GM19328 (cell line): ENCODE results near the gene SH3RF3.

Experiments
- ATAC-seq: cut with Tn5 transposase; IDR thresholded peaks from one replicate; pipeline ENCODE4 v1.9.1; 2021; ENCODE audit warnings: mild to moderate bottlenecking, moderate library complexity; ENCODE audit not compliant: unreplicated experiment

The SH3RF3 gene

GRCh38 chr2:109456776-109457175 lies 327.8 kb downstream of the SH3RF3 start:
- ATAC-seq: no peak

- ATAC-seq: no peak
Observed at GRCh38 chr2:109457366-109457765, 328.4 kb downstream of the SH3RF3 start.

- no peak for ATAC-seq
Observed at GRCh38 chr2:109457794-109458193, 328.8 kb downstream of the SH3RF3 start.

- ATAC-seq: no peak
Observed at GRCh38 chr2:109458512-109458911, 329.5 kb downstream of the SH3RF3 start.

GRCh38 chr2:109459485-109459884 lies 330.5 kb downstream of the SH3RF3 start:
- no peak for ATAC-seq

- no peak for ATAC-seq
Observed at GRCh38 chr2:109460553-109461324, 331.7 kb downstream of the SH3RF3 start.

- ATAC-seq: no peak
Observed at GRCh38 chr2:109463236-109463635, 334.2 kb downstream of the SH3RF3 start.

GRCh38 chr2:109463891-109464290 lies 334.9 kb downstream of the SH3RF3 start:
- ATAC-seq: no peak

GRCh38 chr2:109466674-109467575 lies 337.9 kb downstream of the SH3RF3 start:
- no peak for ATAC-seq

GRCh38 chr2:109467701-109468100 lies 338.7 kb downstream of the SH3RF3 start:
- no peak for ATAC-seq

- ATAC-seq: no peak
Observed at GRCh38 chr2:109468893-109469292, 339.9 kb downstream of the SH3RF3 start.

- ATAC-seq: no peak
Observed at GRCh38 chr2:109471658-109472057, 342.7 kb downstream of the SH3RF3 start.

- ATAC-seq: no peak
Observed at GRCh38 chr2:109472331-109472959, 343.4 kb downstream of the SH3RF3 start.

- no peak for ATAC-seq
Observed at GRCh38 chr2:109472974-109473373, 344.0 kb downstream of the SH3RF3 start.

GRCh38 chr2:109473616-109474318 lies 344.8 kb downstream of the SH3RF3 start:
- no peak for ATAC-seq

- no peak for ATAC-seq
Observed at GRCh38 chr2:109474319-109474825, 345.4 kb downstream of the SH3RF3 start.

- no peak for ATAC-seq
Observed at GRCh38 chr2:109475531-109476210, 346.7 kb downstream of the SH3RF3 start.

- no peak for ATAC-seq
Observed at GRCh38 chr2:109476641-109477441, 347.8 kb downstream of the SH3RF3 start.

- no peak for ATAC-seq
Observed at GRCh38 chr2:109478906-109479493, 350.0 kb downstream of the SH3RF3 start.
